Activated T-helper 1 cell treated with anti-CD3 and anti-CD28 coated beads, Interleukin-12 subunit alpha, Interleukin-12 subunit beta, Interleukin-2, Interleukin-4 antibody, amounts not matched to agents 30 ng/mL and 10 ng/mL and 1 ng/mL, durations not matched to agents 14 hours and 24 hours and 36 hours (primary cell): ENCODE results near the gene ZNF780A. TPM values are rescaled to one million over a fixed set of nuclear protein-coding genes. Genes with fewer than 3 reads are reported as not detected.
A peak's percentile ranks its signal among the peaks of the same experiment; 100 is the strongest.
"Not testable (repeated sequence)": the region's sequence is repeated elsewhere in the genome, so short reads cannot be mapped to it uniquely, and the experiment has no call there.

Source experiments
- DNase-seq: peaks from one replicate; pipeline ENCODE4 v3.0.0; 2021; ENCODE audit warnings: low spot score
- H3K27ac Mint-ChIP-seq: one replicate; pipeline ENCODE4 v1.8.0; 2021; ENCODE audit warnings: mild to moderate bottlenecking, mixed read lengths
- H3K27me3 Mint-ChIP-seq: one replicate; pipeline ENCODE4 v1.8.0; 2022; ENCODE audit warnings: mild to moderate bottlenecking, moderate library complexity, mixed read lengths; ENCODE audit not compliant: insufficient read depth
- H3K36me3 Mint-ChIP-seq: one replicate; pipeline ENCODE4 v1.8.0; 2021; ENCODE audit warnings: low read depth, mixed read lengths
- H3K4me1 Mint-ChIP-seq: one replicate; pipeline ENCODE4 v1.8.0; 2021; ENCODE audit warnings: low read depth, mixed read lengths
- H3K4me3 Mint-ChIP-seq: one replicate; pipeline ENCODE4 v1.8.0; 2021; ENCODE audit warnings: mild to moderate bottlenecking, moderate library complexity, mixed read lengths
- H3K9me3 Mint-ChIP-seq: one replicate; pipeline ENCODE4 v1.8.0; 2021; ENCODE audit warnings: mixed read lengths
- intact Hi-C: fragments of 100-400 bp; cut with micrococcal nuclease; formaldehyde crosslinking; loops from one replicate; pipeline ENCODE4 v1.15.1; 2024
- total RNA-seq: library from RNA; stranded (reverse); gene quantifications from 2 replicates; pipeline ENCODE4 v1.2.3, GENCODE V29; 2022

ZNF780A gene
- total RNA-seq: 14.8 and 16.7 TPM in 2 replicates

GRCh38 chr19:40090241-40091204 lies at the start of gene ZNF780A:
ZNF780A (minus strand) TSS chr19:40090943; CDS start chr19:40084753, 6,190 bp downstream.
- intact Hi-C loops: loop anchor here (1.0 to 5.0 kb wide), 5 partner anchors 34 to 645 kb away; partner anchors contain the start of genes PSMC4, SUPT5H, ZNF546 and ZNF780B
- Mint-ChIP-seq H3K36me3 (peaks cover 20% of the 10 kb centered on the region), H3K27ac (peak within 1 kb of the TSS; percentile 99), H3K27me3 (peaks cover 3% of the 10 kb centered on the region), H3K9me3 (peaks cover 20% of the 10 kb centered on the region), H3K4me3 (peak within 1 kb of the TSS; percentile 100), H3K4me1 (peaks cover 43% of the 10 kb centered on the region)
- DNase-seq: peak; percentile 73

GRCh38 chr19:40139533-40140287 lies 49.0 kb upstream of the ZNF780A start:
- no peaks in the 10 kb centered on the region for H3K36me3 Mint-ChIP-seq
- H3K4me3 Mint-ChIP-seq: no peak overlapping the region
- peaks cover 2% of the 10 kb centered on the region for H3K27me3 Mint-ChIP-seq
- DNase-seq: no peak
- peaks cover 16% of the 10 kb centered on the region for H3K4me1 Mint-ChIP-seq
- H3K27ac Mint-ChIP-seq: no peak overlapping the region
- intact Hi-C loops: loop anchor here (1.0 to 10.0 kb wide), 4 partner anchors 26 to 465 kb away; partner anchors contain the start of genes AKT2 and LTBP4
- no peaks in the 10 kb centered on the region for H3K9me3 Mint-ChIP-seq

GRCh38 chr19:40136818-40137217 lies 46.1 kb upstream of the ZNF780A start:
- intact Hi-C loops: no loop called here
- Mint-ChIP-seq H3K36me3 (no peaks in the 10 kb centered on the region), H3K27ac (no peak overlapping the region)

GRCh38 chr19:40134866-40135265 lies 44.1 kb upstream of the ZNF780A start:
- Mint-ChIP-seq H3K27ac (no peak overlapping the region), H3K4me1 (no peaks in the 10 kb centered on the region), H3K27me3 (peaks cover 21% of the 10 kb centered on the region), H3K36me3 (no peaks in the 10 kb centered on the region), H3K9me3 (peaks cover under 1% of the 10 kb centered on the region), H3K4me3 (no peak overlapping the region)
- DNase-seq: no peak
- intact Hi-C loops: no loop called here

More at GRCh38 chr19:40136818-40137217, 46.1 kb upstream of the ZNF780A start:
- H3K27me3 Mint-ChIP-seq: peaks cover 9% of the 10 kb centered on the region
- H3K4me3 Mint-ChIP-seq: no peak overlapping the region
- no peak for DNase-seq
- no peaks in the 10 kb centered on the region for H3K9me3 Mint-ChIP-seq
- no peaks in the 10 kb centered on the region for H3K4me1 Mint-ChIP-seq

- intact Hi-C loops: no loop called here
- Mint-ChIP-seq H3K4me3 (no peak overlapping the region), H3K36me3 (no peaks in the 10 kb centered on the region), H3K27ac (no peak overlapping the region), H3K9me3 (peaks cover 4% of the 10 kb centered on the region), H3K4me1 (no peaks in the 10 kb centered on the region), H3K27me3 (peaks cover 30% of the 10 kb centered on the region)
- no peak for DNase-seq
These were observed 42.7 kb upstream of the ZNF780A start for GRCh38 chr19:40133491-40133890.

GRCh38 chr19:40130013-40130412 lies 39.3 kb upstream of the ZNF780A start:
- Mint-ChIP-seq H3K27ac (no peak overlapping the region), H3K9me3 (peaks cover 4% of the 10 kb centered on the region), H3K4me1 (no peaks in the 10 kb centered on the region), H3K36me3 (no peaks in the 10 kb centered on the region), H3K4me3 (no peak overlapping the region), H3K27me3 (peaks cover 34% of the 10 kb centered on the region)
- intact Hi-C loops: no loop called here
- DNase-seq: no peak

- Mint-ChIP-seq H3K4me3 (no peak overlapping the region), H3K4me1 (no peaks in the 10 kb centered on the region), H3K27ac (no peak overlapping the region), H3K9me3 (peaks cover 4% of the 10 kb centered on the region), H3K36me3 (no peaks in the 10 kb centered on the region), H3K27me3 (peaks cover 34% of the 10 kb centered on the region)
- no peak for DNase-seq
- intact Hi-C loops: no loop called here
These were observed 38.7 kb upstream of the ZNF780A start for GRCh38 chr19:40129425-40129824.

- intact Hi-C loops: no loop called here
These were observed 38.2 kb upstream of the ZNF780A start for GRCh38 chr19:40128991-40129390.

GRCh38 chr19:40119380-40119779 lies 28.6 kb upstream of the ZNF780A start:
- H3K36me3 Mint-ChIP-seq: no peaks in the 10 kb centered on the region
- H3K4me3 Mint-ChIP-seq: no peak overlapping the region
- intact Hi-C loops: no loop called here
- peaks cover 5% of the 10 kb centered on the region for H3K27me3 Mint-ChIP-seq
- H3K27ac Mint-ChIP-seq: no peak overlapping the region
- H3K4me1 Mint-ChIP-seq: no peaks in the 10 kb centered on the region
- no peak for DNase-seq
- no peaks in the 10 kb centered on the region for H3K9me3 Mint-ChIP-seq

More at GRCh38 chr19:40128991-40129390, 38.2 kb upstream of the ZNF780A start:
- Mint-ChIP-seq H3K27me3 (peaks cover 34% of the 10 kb centered on the region), H3K27ac (no peak overlapping the region), H3K4me3 (no peak overlapping the region), H3K4me1 (no peaks in the 10 kb centered on the region), H3K36me3 (no peaks in the 10 kb centered on the region), H3K9me3 (peaks cover 4% of the 10 kb centered on the region)
- no peak for DNase-seq

GRCh38 chr19:40118638-40119037 lies 27.9 kb upstream of the ZNF780A start:
- H3K9me3 Mint-ChIP-seq, DNase-seq, H3K4me1 Mint-ChIP-seq, H3K4me3 Mint-ChIP-seq, H3K27me3 Mint-ChIP-seq, H3K27ac Mint-ChIP-seq, intact Hi-C loops, H3K36me3 Mint-ChIP-seq: not testable (repeated sequence)

- DNase-seq: no peak
- Mint-ChIP-seq H3K27ac (no peak overlapping the region), H3K4me3 (no peak overlapping the region), H3K9me3 (no peaks in the 10 kb centered on the region), H3K36me3 (no peaks in the 10 kb centered on the region), H3K4me1 (no peaks in the 10 kb centered on the region), H3K27me3 (peaks cover 6% of the 10 kb centered on the region)
- intact Hi-C loops: no loop called here
These were observed 25.3 kb upstream of the ZNF780A start for GRCh38 chr19:40116075-40116474.

- intact Hi-C loops, DNase-seq, H3K36me3 Mint-ChIP-seq, H3K4me1 Mint-ChIP-seq, H3K27me3 Mint-ChIP-seq, H3K9me3 Mint-ChIP-seq, H3K4me3 Mint-ChIP-seq, H3K27ac Mint-ChIP-seq: not testable (repeated sequence)
These were observed 23.4 kb upstream of the ZNF780A start for GRCh38 chr19:40114119-40114518.

GRCh38 chr19:40112271-40112670 lies 21.5 kb upstream of the ZNF780A start:
- H3K4me1 Mint-ChIP-seq, DNase-seq, H3K4me3 Mint-ChIP-seq, H3K36me3 Mint-ChIP-seq, intact Hi-C loops, H3K27ac Mint-ChIP-seq, H3K9me3 Mint-ChIP-seq, H3K27me3 Mint-ChIP-seq: not testable (repeated sequence)
